GM12878 (cell line): ENCODE results near the gene IL17RE. TPM values are rescaled to one million over a fixed set of nuclear protein-coding genes. Genes with fewer than 3 reads are reported as not detected.

Source experiments
- ATAC-seq: fragments of 200-7000 bp; cut with Tn5 transposase; 3 replicates; pipeline ENCODE4 v1.9.1; 2020; ENCODE audit warnings: mild to moderate bottlenecking, moderate library complexity
- BruUV-seq: library from RNA; stranded (reverse); fragments of 400-500 nt; replicated peaks from 2 replicates; lab custom pipeline; 2021; lab: Mats Ljungman, UMichigan
- CTCF ChIA-PET: fragments of 300-600 bp; sonication (Branson Sonifier 250); formaldehyde crosslinking; extraction: SDS; loops from one replicate; lab custom pipeline; 2021; ENCODE audit warnings: inconsistent platforms; lab: Yijun Ruan, JAX
- POLR2A ChIA-PET: fragments of 350-600 bp; formaldehyde crosslinking; extraction: SDS; loops from one replicate; lab custom pipeline; 2021; ENCODE audit warnings: inconsistent platforms; lab: Charles Lee
- RAD21 ChIA-PET: fragments of 300-600 bp; sonication (Branson Sonifier 250); formaldehyde crosslinking; loops from one replicate; lab custom pipeline; 2023; ENCODE audit warnings: antibody characterized with exemption; ENCODE audit not compliant: unreplicated experiment; lab: Charles Lee
- SMC1A ChIA-PET: fragments of 300-600 bp; sonication (Branson Sonifier 250); formaldehyde crosslinking; loops from one replicate; lab custom pipeline; 2023; ENCODE audit not compliant: unreplicated experiment, uncharacterized antibody; lab: Charles Lee
- DNase-seq: peaks from one replicate; pipeline ENCODE4 v3.0.0-alpha.2; 2011; ENCODE audit warnings: low read depth, low spot score
- FAIRE-seq: peaks from 3 replicates; lab custom pipeline; 2011; peaks lifted over from hg19 to GRCh38; lab: Jason Lieb, UNC
- H2AFZ ChIP-seq: 2 replicates; pipeline ENCODE4 v1.6.0; 2011; ENCODE audit warnings: low read depth, low read length, control low read depth; ENCODE audit not compliant: control insufficient read depth
- H3K27ac ChIP-seq: 2 replicates; pipeline ENCODE4 v1.5.1; 2011; ENCODE audit warnings: control low read depth; ENCODE audit not compliant: control insufficient read depth, insufficient read depth
- H3K27me3 ChIP-seq, 2 experiments: replicated peaks in 1 of 2; 2 replicates each; pipeline versions ENCODE4 v1.6.0 to v1.6.1; 2011; ENCODE audit warnings: low read length in 1 of 2; ENCODE audit not compliant: control insufficient read depth in 2 of 2, insufficient read depth in 2 of 2
- H3K36me3 ChIP-seq, 2 experiments: 2 replicates each; pipeline ENCODE4 v1.5.1; 2011; ENCODE audit warnings: low read length in 1 of 2; ENCODE audit not compliant: control insufficient read depth in 2 of 2, insufficient read depth in 2 of 2
- H3K4me1 ChIP-seq: 2 replicates; pipeline ENCODE4 v1.6.1; 2011; ENCODE audit warnings: mild to moderate bottlenecking, low read length, moderate library complexity, mixed read lengths; ENCODE audit not compliant: control insufficient read depth, insufficient read depth
- H3K4me2 ChIP-seq: 2 replicates; pipeline ENCODE4 v1.6.0; 2011; ENCODE audit warnings: control low read depth; ENCODE audit not compliant: control insufficient read depth, insufficient read depth
- H3K4me3 ChIP-seq: fragments of 200-600 bp; sonication (generic); 2 replicates; pipeline ENCODE4 v1.5.1; 2016
- H3K79me2 ChIP-seq: 2 replicates; pipeline ENCODE4 v1.6.0; 2011; ENCODE audit warnings: low read length; ENCODE audit not compliant: control insufficient read depth, insufficient read depth
- H3K9ac ChIP-seq: 2 replicates; pipeline ENCODE4 v1.8.0; 2011; ENCODE audit warnings: low read length, control low read depth, mixed read lengths; ENCODE audit not compliant: control insufficient read depth, insufficient read depth
- H3K9me3 ChIP-seq: replicated peaks from 3 replicates; pipeline ENCODE4 v1.5.1; 2011; ENCODE audit warnings: mild to moderate bottlenecking, low read length; ENCODE audit not compliant: control insufficient read depth, insufficient read depth
- H4K20me1 ChIP-seq: 2 replicates; pipeline ENCODE4 v1.6.0; 2011; ENCODE audit not compliant: control insufficient read depth, insufficient read depth
- CBX3 ChIP-seq: fragments of 200-600 bp; sonication (generic); IDR thresholded peaks from 2 replicates; pipeline ENCODE4 v1.6.1; 2016; ENCODE audit warnings: low read depth, borderline replicate concordance
- GABPA ChIP-seq: IDR thresholded peaks from 2 replicates; pipeline ENCODE4 v1.6.1; 2014; ENCODE audit warnings: antibody characterized with exemption, low read depth, mild to moderate bottlenecking, inconsistent platforms
- POLR2AphosphoS2 ChIP-seq: IDR thresholded peaks from 2 replicates; pipeline ENCODE4 v1.6.1; 2011; ENCODE audit warnings: low read depth, mild to moderate bottlenecking, low read length, improper control_type of control experiment, moderate library complexity
- SMAD1 ChIP-seq: fragments of 450-650 bp; IDR thresholded peaks from 2 replicates; pipeline ENCODE4 v1.6.1; 2018; ENCODE audit warnings: mild to moderate bottlenecking, low read depth; ENCODE audit not compliant: partially characterized antibody
- SREBF2 ChIP-seq: IDR thresholded peaks from 2 replicates; pipeline ENCODE4 v1.6.1; 2012; ENCODE audit warnings: mild to moderate bottlenecking, low read length
- ZNF622 ChIP-seq: fragments of 450-650 bp; IDR thresholded peaks from 2 replicates; pipeline ENCODE4 v1.6.1; 2017; ENCODE audit warnings: mild to moderate bottlenecking, inconsistent platforms
- ZZZ3 ChIP-seq: IDR thresholded peaks from 2 replicates; pipeline ENCODE4 v1.6.1; 2011; ENCODE audit warnings: low read depth; ENCODE audit not compliant: control insufficient read depth, insufficient read length
- WGBS: methylation state at CpG from one replicate; pipeline ENCODE4 v1.1.6; 2016; ENCODE audit warnings: low lambda C conversion rate; ENCODE audit not compliant: insufficient replicate concordance, insufficient coverage; ENCODE audit errors: missing lambda C conversion rate; 5-methylcytosine and 5-hydroxymethylcytosine counted together
- in situ Hi-C: fragments of 300-500 bp; cut with MboI; formaldehyde crosslinking; loops from 9 replicates; pipeline ENCODE4 v1.14.3; 2018; ENCODE audit warnings: mixed read lengths
- intact Hi-C: fragments of 100-400 bp; cut with micrococcal nuclease; formaldehyde crosslinking; loops from one replicate; pipeline ENCODE4 v1.14.2; 2022; ENCODE audit not compliant: unreplicated experiment
- polyA plus RNA-seq, 11 experiments: library from polyadenylated mRNA; depleted of rRNA in 4 of 11; unstranded in 6 of 11; stranded (reverse) in 5 of 11; fragments of >200 nt; fragmentation: Nextera tagmentation in 4 of 11; fragmentation: Illumina TruSeq in 1 of 11; extraction: Ambion mirVana in 4 of 11; extraction: Trizol in 1 of 11; gene quantifications; 1 replicate in 1 of 11; 2 replicates in 10 of 11; pipeline versions ENCODE4 v1.2.1 to v1.2.3, GENCODE V29; 2011 to 2016; ENCODE audit warnings: inconsistent platforms in 2 of 11, missing spikeins in 2 of 11, low read depth in 1 of 11
- total RNA-seq, 4 experiments: library from RNA; depleted of rRNA in 3 of 4; stranded (reverse); fragments of >200 nt in 3 of 4; fragmentation: Illumina TruSeq in 1 of 4; extraction: Trizol in 1 of 4; gene quantifications; 2 replicates each; pipeline versions ENCODE4 v1.2.1 to v1.2.3, GENCODE V29; 2013 to 2021

IL17RE gene
- total and polyA plus RNA-seq, 10 of the 15 experiments (the other 5 are each of a cell fraction or from before 2014, with no cell fraction given) = 0.04 to 0.51 (median 0.12) TPM; not detected in 2

- no peak for TF ChIP-seq SMAD1
Observed at GRCh38 chr3:9912294-9912935, 9.8 kb downstream of the IL17RE start (continued).

GRCh38 chr3:9913601-9914000 is 11.0 kb downstream of the IL17RE start:
- H2AFZ ChIP-seq = no peak overlapping the region
- WGBS = 57% methylated on average over 5 of the region's 5 CpGs
- H3K27me3 ChIP-seq = peaks cover 0 to 2% of the 10 kb centered on the region in 2 experiments; a peak in 1 of 4 replicates
- H4K20me1 ChIP-seq = no peaks in the 10 kb centered on the region
- CTCF ChIA-PET = interaction anchor here (0.9 to 4.4 kb wide), 4 partner anchors 16 to 65 kb away, joined by 3 to 31 read pairs (median 3); partner anchors contain the start of gene CRELD1
- H3K9ac ChIP-seq = no peak overlapping the region
- DNase-seq = no peak
- no peak for FAIRE-seq
- no peak for ATAC-seq
- H3K4me2 ChIP-seq = no peak overlapping the region
- no peaks in the 10 kb centered on the region for H3K9me3 ChIP-seq
- SMC1A ChIA-PET = interaction anchor here (0.8 to 1.5 kb wide), 5 partner anchors 8 to 93 kb away, joined by 3 to 5 read pairs (median 3); no protein-coding TSS in a partner anchor
- no peak overlapping the region for H3K4me3 ChIP-seq
- RAD21 ChIA-PET = interaction anchor here (1.2 kb wide), 1 partner anchor 19 kb away, joined by 4 read pairs; no protein-coding TSS in a partner anchor
- in situ Hi-C loops (no loop called here), intact Hi-C loops (no loop called here)
- no TSS peak for BruUV-seq
- no peaks in the 10 kb centered on the region for H3K36me3 ChIP-seq
- POLR2A ChIA-PET = interaction anchor here (0.6 to 1.1 kb wide), 2 partner anchors 14 to 24 kb away, joined by 3 read pairs; no protein-coding TSS in a partner anchor
- no peaks in the 10 kb centered on the region for H3K79me2 ChIP-seq
- TF ChIP-seq ZZZ3 (no peak), ZNF622 (no peak), CBX3 (no peak), POLR2AphosphoS2 (no peak), SREBF2 (no peak), GABPA (no peak)
- no peak overlapping the region for H3K27ac ChIP-seq
- peaks cover 18% of the 10 kb centered on the region for H3K4me1 ChIP-seq
